ENCODE data around the gene RAB11FIP4. TPM values are rescaled to one million over a fixed set of nuclear protein-coding genes. Genes with fewer than 3 reads are reported as not detected.

The RAB11FIP4 gene
- total RNA-seq, 1 donor from 2014 or later: 28.6 TPM

DNA sequence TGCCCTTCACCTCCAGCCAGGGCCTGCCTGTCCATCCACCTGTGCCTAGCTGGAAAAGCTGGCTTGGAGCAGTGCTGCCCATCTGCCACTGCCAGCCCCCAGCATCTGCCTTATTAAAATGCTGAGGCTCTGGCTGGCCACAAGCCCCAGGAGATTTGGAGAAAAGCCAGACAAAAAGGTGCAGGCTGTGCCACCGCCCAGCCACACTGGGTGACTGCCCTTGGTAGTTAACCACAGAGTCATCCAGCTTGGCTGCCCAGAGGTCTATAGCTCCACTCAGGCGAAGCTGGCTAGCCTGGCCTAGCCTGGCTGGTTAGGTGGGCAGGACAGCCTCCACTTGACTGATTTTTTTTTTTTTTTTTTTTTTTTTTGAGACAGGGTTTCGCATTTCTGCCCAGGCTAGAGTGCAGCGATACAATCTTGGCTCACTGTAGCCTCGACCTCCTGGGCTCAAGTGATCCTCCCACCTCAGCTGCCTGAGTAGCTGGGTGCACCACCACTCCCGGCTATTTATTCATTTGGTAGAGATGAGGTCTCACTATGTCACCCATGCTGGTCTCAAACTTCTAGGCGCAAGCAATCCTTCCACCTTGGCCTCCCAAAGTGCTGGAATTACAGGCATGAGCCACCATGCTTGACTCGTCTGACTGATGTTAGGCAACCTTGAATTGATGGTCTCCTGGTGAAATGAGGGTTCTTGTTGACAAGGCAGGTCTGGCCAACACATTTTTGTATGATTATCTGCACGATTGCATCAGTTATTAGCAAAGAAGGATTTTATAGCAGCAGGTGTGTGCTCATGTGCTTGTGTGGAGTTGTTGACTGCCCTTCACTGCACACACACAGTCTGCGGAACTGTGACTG is 103.8 kb downstream of the RAB11FIP4 start:
- intact Hi-C loops (cut with micrococcal nuclease): no loop called here

DNA sequence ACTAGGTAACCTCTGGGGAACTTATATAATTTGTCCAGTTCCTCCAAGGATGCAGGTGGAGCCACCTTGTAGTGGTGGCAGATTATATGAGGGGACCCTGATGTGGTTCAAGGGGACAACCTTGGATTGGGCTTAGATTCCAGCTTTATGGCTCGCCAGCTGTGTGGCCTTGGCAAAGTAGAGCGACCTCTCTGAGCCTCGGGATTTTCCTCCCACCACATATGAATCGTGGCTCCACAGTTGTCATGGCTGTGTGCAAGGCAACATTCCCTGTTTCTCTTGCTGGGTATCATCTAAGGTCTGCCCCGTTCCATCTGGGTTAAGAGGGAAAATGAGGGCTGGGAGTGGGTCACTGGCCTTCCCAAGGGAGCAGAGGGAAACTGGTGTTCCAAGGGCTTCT is 104.6 kb downstream of the RAB11FIP4 start:
- intact Hi-C loops (cut with micrococcal nuclease): no loop called here

DNA sequence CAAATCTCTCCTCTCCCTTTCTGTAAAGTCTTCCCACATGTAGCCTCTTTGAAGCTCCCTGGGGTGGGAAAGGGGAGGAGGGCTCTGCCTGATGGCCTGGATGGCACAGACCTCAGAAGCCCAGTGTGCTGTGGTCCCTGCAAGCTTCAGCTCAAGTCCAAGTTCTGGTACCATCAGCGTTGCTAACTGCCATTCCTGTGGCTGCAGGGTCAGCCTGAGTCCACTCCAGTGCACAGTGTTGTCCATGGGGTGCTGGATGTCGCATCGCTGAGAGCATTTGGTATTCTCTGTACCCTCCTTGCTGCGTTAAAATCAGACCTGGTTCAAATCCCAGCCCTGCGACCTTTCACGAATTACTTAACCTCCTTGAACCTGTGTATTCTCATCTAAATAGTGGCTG is 105.1 kb downstream of the RAB11FIP4 start:
- intact Hi-C loops (cut with micrococcal nuclease): no loop called here

DNA sequence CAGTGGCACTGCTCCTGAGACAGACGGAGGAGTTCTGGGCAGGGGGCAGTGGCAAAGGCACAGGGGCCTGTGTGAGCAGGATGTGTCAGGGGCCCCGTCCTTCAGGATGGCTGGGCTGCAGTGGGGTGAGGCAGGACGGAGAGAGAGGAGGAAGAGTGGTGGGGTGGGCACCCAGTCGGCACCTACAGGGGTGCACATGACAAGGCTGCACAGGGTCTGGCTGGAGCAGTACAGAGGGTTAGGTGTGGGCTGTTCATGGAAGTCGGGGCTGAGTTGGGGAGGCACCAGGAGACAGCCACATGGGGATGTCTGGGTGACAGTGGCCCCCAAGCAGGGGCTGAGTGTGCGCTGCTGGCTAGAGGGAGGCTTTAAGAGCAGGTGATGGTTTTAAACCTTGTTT is 106.0 kb downstream of the RAB11FIP4 start:
- intact Hi-C loops (cut with micrococcal nuclease): no loop called here

DNA sequence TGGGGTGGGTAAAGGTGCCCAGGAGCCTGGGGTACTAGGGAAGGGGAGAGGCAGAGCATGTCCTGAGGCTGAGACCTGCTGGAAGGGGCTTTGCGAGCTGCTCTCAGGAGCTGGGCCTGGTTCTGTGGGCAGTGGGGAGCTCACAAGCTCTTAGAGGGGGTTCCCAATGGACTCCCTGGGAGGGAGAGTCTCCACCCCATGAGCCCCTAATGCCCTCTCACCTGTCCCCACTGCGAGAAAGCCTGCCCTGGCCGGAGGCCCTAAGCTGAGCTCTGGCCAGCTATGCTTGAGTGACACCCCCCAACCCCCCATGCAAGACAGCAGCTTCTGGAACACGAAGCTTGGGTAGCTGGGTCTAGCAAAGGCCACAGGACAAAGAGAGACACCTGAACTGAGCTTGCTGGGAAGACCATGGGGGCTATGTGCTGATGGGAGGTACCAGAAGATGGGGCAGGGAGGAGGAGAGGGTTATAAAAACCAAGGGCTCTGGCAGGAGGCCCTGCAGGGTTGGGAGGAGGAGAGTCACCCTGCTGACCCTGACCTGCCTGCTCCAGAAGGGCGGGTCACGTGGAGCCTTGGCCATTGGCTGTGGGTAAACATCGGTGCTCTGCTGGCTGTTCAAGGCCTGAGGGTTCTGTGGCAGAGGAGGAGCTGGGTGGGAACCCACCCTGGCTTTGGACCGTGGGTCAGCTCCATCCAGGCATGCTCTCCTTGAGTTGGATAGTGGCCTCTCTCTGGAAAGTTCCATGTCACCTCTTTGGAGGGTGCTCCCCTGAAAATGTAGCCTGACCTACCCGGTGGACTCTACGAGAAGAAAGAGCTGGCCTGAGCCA is 106.7 kb downstream of the RAB11FIP4 start:
- intact Hi-C loops (cut with micrococcal nuclease): no loop called here

DNA sequence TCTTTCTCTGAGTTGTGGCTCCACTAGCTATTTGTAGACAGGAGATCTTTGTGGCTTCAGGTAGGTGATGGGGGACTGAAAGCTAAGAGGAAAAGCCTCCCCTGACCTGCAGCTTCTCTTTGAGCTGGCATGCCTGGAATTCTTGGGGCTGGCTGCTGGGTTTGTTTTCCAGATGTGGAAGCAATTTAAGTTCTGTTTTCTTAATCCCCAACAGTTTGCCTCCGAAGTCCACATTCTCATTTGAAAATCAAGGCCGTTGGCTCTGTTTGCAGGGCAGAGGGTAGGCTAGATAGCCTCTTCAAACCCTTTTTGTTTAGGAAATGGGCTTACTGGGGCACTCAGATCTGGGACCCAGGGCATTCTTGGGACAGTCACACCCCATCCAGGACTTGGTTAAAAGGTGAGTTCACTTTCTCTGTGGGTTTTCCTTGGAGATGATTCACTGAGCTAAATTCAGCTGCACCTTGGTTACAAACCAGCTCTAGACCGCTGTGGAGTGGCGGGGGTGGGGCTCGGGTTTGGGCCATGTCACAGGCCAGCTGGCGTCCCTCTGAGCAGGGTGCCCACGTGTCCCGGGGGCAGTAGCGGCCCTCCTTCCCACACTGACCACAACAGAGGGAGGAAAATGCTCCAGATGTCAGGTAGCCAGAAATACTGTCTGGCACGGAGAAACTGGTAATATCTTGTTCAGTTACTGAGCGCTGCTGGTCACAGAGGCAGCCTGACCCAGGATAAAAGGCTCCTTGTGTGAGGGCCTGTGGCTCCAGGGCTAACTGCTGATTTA is 108.5 kb downstream of the RAB11FIP4 start:
- intact Hi-C loops (cut with micrococcal nuclease): no loop called here

DNA sequence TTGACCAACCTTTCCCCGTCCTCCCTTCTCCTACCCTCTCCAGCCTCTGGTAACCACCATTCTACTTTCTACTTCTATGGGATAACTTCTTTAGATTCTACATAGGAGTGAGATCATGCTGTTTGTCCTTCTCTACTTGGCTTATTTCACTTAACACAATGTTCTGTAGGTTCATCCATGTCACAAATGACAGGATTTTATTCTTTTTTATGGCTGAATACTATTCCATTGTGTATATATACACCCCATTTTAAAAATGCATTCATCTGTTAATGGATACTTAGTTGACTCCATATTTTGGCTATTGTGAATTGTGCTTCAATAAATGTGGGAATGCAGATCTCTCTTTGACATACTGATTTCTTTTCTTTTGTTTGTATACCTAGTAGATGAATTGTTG is 115.0 kb downstream of the RAB11FIP4 start:
- intact Hi-C loops (cut with micrococcal nuclease): loop anchor here (5.0 kb wide), 1 partner anchor 69 kb away; no protein-coding TSS in a partner anchor

DNA sequence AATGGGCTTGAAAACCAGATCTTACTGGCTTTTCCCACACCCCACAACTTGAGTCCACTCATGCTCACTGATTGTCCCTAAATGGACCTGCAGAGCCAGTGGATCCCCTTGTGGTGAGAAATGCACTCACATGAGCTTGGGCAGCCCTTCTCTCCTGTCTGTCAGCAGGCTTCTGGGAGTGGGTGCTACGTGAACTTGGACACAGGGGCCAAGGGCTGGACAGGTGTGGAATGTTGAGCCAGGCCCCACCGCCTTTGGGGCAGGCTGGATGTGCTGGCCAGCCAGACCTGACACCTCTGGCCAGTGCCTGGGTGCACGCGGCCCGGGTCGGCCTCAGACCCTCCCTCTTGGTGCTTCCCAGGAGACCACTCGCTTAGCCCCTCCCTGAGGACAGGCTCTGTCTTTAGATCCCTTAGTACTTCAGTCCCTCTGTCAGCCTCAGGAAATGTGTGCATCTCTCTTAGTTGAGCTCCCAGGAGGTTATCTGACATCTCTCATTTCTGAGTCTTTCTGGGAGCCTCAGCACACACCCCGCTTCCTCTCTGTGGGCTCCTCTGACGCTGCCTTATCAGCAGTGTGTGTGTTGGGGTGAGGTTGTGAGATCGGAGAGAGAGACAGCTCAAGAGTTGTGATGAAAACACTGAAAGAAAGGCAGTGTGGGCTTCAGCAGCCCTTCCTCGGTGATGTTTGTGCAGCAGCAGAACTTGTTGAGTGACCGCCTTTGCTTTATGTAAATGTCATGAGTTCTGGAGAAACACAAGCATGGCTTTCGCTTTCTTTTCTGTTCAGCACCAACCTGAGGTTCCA is 117.0 kb downstream of the RAB11FIP4 start:
- intact Hi-C loops (cut with micrococcal nuclease): loop anchor here (1.0 to 5.0 kb wide), 5 partner anchors 14 to 187 kb away; partner anchors contain the start of gene EVI2A

DNA sequence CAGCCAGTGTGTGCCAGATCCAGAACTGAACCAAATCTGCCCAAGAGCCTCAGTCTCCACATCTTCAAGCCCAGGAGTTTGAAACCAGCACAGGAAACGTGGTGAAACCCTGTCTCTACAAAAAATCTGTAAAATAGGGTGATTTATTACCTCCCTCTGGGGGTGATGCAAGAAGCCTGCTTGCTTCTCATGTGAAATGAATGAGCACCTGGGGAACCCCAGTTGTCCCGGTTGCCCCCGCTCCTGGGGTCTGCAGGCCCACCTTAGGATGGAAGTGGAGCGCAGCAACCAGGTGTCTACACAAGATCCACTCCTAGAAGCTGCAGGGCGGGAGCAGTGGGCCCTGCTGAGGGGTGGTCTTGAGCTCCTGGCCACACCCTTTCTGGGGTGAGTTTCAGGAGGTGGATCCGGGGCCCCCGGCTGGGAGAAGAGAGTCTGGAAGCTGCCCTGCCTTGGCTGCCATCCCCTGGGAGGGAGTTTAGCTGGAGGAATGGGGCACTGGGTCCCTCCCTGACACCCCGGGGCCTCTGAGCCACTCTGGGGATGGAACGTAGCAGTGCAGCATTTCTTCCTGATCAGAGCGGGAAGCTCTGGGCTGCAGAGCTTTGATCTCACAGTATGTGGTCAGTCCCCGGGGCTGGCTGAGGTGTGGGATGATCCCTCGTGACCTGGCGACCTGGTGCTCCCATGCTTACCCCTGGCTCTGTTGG is 117.8 kb downstream of the RAB11FIP4 start:
- intact Hi-C loops (cut with micrococcal nuclease): loop anchor here (2.0 to 5.0 kb wide), 2 partner anchors 42 to 72 kb away; no protein-coding TSS in a partner anchor

DNA sequence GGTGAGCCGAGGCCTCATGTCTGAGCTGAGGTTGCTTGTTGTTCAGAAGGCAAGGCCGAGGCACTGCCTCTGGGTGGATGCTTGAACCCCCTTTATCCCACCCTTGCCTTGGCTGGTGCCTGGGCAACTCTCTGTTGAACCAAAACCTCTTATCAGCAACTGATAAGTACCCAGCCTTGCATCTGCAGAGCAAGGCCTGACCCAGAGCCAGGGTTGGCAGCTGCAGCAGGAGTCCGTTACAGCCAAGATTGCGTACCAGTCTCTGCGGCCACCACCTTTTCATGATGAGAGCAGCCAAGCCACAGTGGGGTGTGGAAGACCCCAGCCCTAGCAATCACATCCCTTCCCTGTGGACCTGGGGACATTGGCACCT is 118.3 kb downstream of the RAB11FIP4 start:
- intact Hi-C loops (cut with micrococcal nuclease): loop anchor here (2.0 to 5.0 kb wide), 2 partner anchors 41 to 72 kb away; no protein-coding TSS in a partner anchor

DNA sequence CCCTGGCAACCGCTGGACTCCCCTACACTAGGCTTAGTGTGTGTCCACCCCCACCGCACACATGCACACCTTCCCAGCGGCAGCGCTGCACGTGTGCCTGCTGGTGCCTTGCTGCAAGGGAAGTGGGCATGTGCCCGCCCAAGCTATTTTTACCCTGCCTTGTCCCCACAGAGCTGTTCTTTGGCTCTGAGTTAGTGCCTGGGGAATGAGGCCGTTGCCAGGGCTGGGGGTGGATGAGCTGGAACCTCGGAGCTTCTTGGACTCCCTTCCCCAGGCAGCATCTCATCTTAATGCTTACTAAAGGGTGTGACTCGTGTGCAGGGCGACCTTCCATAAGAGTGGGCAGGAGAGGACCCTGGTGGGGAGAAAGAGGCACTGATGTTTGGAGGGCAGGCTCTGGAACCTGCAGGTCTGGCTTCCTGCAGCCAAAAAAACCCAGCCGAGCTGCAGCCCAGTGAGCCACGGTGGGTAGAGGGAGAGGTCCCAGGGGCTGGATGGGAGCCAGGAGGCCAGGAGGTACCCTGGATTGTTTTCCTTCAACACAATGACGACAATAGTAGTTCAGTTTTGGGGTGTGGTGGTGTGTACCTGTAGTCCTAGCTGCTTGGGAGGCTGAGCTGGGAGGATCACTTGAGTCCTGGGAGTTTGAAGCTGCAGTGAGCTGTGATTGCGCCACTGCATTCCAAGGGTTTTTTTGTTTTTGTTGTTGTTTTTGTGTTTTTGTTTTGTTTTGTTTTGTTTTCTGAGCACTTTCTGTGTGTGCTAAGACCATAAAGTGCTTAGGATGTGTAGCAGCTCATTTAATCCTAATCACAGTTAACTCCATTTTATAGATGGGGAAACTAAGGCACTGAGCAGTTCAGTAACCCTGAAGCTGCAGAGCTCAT is 119.1 kb downstream of the RAB11FIP4 start:
- intact Hi-C loops (cut with micrococcal nuclease): no loop called here

DNA sequence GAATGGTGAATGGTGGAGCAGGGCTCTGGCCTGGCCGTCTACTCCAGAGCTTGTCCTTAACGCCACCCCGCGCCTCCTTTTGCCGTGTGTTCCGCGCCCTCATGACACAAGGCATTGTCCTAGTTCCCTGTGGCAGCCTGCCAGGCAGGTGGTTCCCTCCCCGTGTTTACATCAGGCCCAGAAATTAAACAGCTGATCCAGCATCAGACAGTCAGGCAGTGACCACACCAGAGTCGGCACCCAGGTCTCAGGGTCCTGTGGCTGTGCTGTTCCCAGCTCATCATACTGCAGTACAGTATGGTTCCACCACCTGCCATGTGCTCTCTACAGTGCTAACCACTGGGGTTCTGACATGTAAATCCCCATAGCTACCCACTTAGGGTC is 119.7 kb downstream of the RAB11FIP4 start:
- intact Hi-C loops (cut with micrococcal nuclease): no loop called here

DNA sequence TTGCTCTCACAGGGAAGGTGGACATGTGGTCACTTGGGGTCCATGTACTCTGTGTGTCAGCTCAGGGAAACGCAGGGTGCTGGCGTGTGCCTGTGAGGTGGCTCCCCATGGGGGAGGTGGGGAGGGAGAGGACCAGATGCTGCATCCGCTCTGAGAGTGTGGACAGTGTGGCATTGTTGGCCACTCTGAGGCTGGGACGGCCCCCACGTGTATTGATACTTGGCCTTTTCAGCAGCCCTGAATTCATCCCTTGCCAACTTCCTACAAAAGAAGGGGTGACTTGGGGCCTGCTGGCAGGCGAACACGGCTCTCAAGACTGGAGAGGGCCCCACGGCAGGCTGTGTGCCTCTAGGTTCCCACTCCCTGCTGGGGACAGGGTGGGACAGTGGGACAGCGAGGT is 120.1 kb downstream of the RAB11FIP4 start:
- intact Hi-C loops (cut with micrococcal nuclease): no loop called here

DNA sequence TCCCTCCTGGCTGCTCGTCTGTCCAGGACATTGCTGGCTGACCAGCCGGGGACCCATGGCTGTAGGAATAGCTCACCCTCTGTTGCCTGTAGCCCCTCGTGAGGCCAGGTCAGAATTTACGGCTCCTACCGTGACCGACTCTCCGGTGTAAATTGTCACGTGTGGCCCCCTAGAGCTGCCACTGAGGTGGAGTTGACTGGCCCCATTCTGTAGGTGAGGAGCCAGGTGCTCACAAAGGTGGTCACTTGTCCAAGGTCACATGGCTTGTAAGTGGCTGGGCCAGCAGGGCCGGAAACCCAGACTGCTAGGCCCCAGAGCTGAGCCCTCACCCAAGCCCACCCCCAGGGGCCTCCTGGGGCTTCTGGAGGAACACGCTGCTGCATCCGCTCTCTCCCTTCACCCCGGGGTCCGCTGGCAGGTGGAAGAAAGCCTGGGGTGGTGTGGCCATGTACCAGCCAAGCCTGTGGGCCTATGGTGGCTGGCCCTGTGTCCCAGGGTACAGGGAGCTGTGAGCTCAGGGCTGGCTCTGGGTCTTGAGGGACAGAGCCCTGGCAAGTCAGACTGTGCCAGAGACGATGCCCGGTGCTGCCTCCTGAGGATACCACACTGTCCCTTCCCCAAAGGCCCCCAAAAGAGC is 120.7 kb downstream of the RAB11FIP4 start:
- intact Hi-C loops (cut with micrococcal nuclease): no loop called here

DNA sequence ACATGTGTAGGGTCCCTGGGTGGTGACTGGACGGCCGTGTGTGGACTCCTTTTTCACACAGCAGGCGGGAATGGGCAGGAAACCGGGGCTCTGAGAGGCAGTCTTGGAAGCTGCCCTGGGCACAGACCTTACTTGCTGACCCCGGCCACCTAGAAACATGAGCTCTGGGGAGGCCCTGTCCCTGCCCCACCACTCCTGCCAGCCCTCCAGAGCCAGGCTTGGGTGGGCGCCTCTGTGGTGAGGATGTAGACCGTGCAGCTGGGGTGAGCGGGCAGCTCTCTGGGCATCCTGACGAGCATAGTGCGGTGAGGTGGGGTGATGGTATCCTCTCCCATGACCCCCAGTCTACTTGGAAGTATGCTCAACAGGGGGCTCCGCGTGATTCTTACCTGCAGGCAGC is 121.3 kb downstream of the RAB11FIP4 start:
- intact Hi-C loops (cut with micrococcal nuclease): no loop called here

DNA sequence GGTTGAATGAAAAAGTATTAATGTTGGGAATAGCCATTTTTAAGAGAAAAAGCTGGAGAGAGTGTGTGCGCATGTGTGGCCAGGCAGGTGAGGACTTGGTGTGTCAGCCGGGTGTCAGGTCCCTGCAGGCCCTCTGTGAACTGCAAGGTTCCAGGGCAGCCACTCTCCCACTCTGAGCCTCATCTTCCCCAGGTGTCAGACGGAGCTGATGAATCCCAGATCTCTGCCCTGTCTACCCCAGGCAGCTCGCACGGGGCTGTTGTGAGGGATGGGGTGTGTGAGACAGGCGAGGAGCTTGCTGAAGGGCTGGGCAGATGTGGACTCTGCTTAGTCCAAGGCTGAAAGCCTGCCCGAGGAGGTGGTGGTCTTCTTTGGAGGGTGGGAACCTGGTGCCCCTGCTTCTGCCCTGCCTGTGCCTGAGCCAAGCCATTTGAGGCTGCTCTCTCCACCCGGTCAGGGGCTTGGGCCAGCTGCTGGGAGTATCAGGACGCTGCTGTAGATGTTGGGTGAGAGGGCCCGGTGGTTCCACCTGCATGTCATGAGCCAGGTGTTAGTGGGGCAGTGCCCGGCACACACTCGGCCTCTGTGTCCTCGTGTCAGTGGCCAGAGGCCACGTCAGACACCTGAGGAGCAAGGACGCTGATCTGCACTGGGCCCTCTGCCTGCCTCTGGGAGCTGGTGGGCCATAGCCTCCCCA is 122.4 kb downstream of the RAB11FIP4 start:
- intact Hi-C loops (cut with micrococcal nuclease): no loop called here

DNA sequence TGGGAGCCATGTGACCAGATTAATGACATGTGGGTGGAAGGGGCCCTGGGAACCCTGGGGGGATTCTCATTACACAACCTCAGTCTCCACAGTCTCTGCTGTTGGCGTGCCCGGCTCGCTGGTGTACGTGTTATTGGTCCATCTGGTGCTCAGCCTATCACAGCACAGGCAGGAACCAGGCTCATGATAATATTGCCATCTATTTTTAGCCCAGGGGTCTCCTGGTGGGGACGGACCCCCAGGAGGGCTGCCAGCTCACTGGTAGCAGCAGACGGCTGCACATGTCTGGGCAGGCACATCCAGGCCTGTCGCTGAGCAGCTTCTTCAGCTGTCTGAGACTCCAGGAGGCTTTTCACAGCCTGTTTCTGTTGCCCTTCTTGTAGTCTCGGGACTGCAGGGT is 123.8 kb downstream of the RAB11FIP4 start:
- intact Hi-C loops (cut with micrococcal nuclease): no loop called here

DNA sequence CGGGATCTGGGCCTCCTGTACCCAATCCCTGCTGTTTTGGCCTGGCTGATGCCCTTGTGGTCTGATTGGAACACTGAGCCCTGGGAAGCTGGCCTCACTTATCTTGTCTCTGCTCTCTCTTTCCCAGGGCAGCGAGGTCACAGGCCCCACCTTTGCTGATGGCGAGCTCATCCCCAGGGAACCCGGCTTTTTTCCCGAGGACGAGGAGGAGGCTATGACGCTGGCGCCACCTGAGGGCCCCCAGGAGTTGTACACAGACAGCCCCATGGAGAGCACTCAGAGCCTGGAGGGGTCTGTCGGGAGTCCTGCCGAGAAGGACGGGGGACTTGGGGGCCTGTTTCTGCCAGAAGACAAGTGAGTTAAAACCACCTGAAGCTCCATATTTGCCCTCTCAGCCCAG is 126.0 kb downstream of the RAB11FIP4 start:
- intact Hi-C loops (cut with micrococcal nuclease): no loop called here
